ENCODE results near the gene NPHP4.

- TF ChIP-seq CTCF (IDR thresholded peaks at IDR 0.05) (no peak), POLR2A (IDR thresholded peaks at IDR 0.05) (no peak)
Measured at GRCh38 chr1:5844442-5844841, 147.8 kb downstream of the NPHP4 start.

Measured in right lobe of liver (tissue), 4 donors.